ENCODE results near the gene TLCD3B. TPM values are rescaled to one million over a fixed set of nuclear protein-coding genes. Genes with fewer than 3 reads are reported as not detected.

Gene TLCD3B
- total RNA-seq, 4 donors from 2014 or later: not detected

DNA sequence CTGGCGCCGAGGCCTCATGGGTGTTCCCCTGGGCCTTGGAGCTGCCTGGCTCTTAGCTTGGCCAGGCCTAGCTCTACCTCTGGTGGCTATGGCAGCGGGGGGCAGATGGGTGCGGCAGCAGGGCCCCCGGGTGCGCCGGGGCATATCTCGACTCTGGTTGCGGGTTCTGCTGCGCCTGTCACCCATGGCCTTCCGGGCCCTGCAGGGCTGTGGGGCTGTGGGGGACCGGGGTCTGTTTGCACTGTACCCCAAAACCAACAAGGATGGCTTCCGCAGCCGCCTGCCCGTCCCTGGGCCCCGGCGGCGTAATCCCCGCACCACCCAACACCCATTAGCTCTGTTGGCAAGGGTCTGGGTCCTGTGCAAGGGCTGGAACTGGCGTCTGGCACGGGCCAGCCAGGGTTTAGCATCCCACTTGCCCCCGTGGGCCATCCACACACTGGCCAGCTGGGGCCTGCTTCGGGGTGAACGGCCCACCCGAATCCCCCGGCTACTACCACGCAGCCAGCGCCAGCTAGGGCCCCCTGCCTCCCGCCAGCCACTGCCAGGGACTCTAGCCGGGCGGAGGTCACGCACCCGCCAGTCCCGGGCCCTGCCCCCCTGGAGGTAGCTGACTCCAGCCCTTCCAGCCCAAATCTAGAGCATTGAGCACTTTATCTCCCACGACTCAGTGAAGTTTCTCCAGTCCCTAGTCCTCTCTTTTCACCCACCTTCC is 43.5 kb downstream of the TLCD3B start:
- WGBS, 2 donors: 96 to 97% methylated on average over 10 to 31 of the region's 35 CpGs
- TF ChIP-seq POLR2A (IDR thresholded peaks at IDR 0.05): no peak
- TF ChIP-seq, protein P1, sequence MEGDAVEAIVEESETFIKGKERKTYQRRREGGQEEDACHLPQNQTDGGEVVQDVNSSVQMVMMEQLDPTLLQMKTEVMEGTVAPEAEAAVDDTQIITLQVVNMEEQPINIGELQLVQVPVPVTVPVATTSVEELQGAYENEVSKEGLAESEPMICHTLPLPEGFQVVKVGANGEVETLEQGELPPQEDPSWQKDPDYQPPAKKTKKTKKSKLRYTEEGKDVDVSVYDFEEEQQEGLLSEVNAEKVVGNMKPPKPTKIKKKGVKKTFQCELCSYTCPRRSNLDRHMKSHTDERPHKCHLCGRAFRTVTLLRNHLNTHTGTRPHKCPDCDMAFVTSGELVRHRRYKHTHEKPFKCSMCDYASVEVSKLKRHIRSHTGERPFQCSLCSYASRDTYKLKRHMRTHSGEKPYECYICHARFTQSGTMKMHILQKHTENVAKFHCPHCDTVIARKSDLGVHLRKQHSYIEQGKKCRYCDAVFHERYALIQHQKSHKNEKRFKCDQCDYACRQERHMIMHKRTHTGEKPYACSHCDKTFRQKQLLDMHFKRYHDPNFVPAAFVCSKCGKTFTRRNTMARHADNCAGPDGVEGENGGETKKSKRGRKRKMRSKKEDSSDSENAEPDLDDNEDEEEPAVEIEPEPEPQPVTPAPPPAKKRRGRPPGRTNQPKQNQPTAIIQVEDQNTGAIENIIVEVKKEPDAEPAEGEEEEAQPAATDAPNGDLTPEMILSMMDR (IDR thresholded peaks at IDR 0.05): no peak
- DNase-seq (ENCODE audit: low spot score in 2 of 2): no peak
- intact Hi-C loops (cut with DNase I; ENCODE audit: low total_unique reads): no loop called here
- no peak overlapping the region for H3K4me3 ChIP-seq (ENCODE audit: low read depth, poor library complexity, severe bottlenecking)

DNA sequence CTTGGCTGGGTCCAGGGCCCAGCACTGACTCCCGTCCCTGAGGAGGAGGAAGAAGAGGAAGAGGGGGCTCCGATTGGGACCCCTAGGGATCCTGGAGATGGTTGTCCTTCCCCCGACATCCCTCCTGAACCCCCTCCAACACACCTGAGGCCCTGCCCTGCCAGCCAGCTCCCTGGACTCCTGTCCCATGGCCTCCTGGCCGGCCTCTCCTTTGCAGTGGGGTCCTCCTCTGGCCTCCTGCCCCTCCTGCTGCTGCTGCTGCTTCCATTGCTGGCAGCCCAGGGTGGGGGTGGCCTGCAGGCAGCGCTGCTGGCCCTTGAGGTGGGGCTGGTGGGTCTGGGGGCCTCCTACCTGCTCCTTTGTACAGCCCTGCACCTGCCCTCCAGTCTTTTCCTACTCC is 44.1 kb downstream of the TLCD3B start:
- no peak for DNase-seq (ENCODE audit: low spot score in 2 of 2)
- H3K4me3 ChIP-seq (ENCODE audit: low read depth, poor library complexity, severe bottlenecking): no peak overlapping the region
- no peak for TF ChIP-seq POLR2A (IDR thresholded peaks at IDR 0.05)
- TF ChIP-seq, protein P1 (IDR thresholded peaks at IDR 0.05): no peak
- 87 to 95% methylated on average over 5 of the region's 5 CpGs for WGBS, 2 donors
- intact Hi-C loops (cut with DNase I; ENCODE audit: low total_unique reads): no loop called here

DNA sequence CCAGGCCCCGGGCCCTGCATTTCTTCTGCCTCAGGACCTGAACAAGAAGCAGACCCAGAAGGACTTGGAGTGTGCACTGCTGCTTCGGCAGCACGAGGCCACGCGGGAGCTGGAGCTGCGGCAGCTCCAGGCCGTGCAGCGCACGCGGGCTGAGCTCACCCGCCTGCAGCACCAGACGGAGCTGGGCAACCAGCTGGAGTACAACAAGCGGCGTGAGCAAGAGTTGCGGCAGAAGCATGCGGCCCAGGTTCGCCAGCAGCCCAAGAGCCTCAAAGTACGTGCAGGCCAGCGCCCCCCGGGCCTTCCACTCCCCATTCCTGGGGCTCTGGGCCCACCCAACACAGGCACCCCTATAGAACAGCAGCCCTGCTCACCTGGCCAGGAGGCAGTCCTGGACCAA is 44.8 kb downstream of the TLCD3B start:
- TF ChIP-seq POLR2A (IDR thresholded peaks at IDR 0.05): no peak
- TF ChIP-seq, protein P1 (IDR thresholded peaks at IDR 0.05): no peak
- intact Hi-C loops (cut with DNase I; ENCODE audit: low total_unique reads): no loop called here
- 92 to 96% methylated on average over 20 of the region's 20 CpGs for WGBS, 2 donors

DNA sequence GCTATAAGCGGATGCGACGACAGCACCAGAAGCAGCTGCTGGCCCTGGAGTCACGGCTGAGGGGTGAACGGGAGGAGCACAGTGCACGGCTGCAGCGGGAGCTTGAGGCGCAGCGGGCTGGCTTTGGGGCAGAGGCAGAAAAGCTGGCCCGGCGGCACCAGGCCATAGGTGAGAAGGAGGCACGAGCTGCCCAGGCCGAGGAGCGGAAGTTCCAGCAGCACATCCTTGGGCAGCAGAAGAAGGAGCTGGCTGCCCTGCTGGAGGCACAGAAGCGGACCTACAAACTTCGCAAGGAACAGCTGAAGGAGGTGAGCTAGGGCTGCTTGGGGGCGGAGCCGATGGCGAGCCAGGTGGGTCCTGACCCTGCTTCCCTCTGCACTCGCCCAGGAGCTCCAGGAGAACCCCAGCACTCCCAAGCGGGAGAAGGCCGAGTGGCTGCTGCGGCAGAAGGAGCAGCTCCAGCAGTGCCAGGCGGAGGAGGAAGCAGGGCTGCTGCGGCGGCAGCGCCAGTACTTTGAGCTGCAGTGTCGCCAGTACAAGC is 45.7 kb downstream of the TLCD3B start:
- H3K4me3 ChIP-seq (ENCODE audit: low read depth, poor library complexity, severe bottlenecking): no peak overlapping the region
- intact Hi-C loops (cut with DNase I; ENCODE audit: low total_unique reads): no loop called here
- no peak for DNase-seq (ENCODE audit: low spot score in 2 of 2)
- WGBS, 2 donors: 90 to 93% methylated on average over 22 to 28 of the region's 28 CpGs
- TF ChIP-seq, protein P1 (IDR thresholded peaks at IDR 0.05): no peak
- no peak for TF ChIP-seq POLR2A (IDR thresholded peaks at IDR 0.05)

More for the DNA sequence above, 44.8 kb downstream of the TLCD3B start:
- no peak for DNase-seq (ENCODE audit: low spot score in 2 of 2)
- H3K4me3 ChIP-seq (ENCODE audit: low read depth, poor library complexity, severe bottlenecking): no peak overlapping the region

DNA sequence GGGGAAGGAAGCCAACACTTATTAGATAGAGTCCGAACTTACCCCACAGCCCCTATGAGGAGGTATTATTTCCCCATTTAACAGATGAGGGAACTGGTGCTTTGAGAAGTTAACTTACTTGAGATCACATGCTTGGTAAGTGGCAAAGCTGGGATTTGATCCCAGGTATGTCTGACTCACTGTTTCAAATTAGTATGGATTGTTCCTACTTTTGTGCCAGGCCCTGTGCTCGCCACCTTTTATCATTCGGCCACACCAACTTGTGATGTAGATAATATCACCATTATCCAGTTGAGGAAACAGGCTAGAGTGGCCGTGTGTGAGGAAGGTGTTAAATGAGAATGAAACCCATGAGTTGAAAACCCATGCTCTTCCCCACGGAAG is 46.3 kb downstream of the TLCD3B start:
- intact Hi-C loops (cut with DNase I; ENCODE audit: low total_unique reads): no loop called here
- 88 to 91% methylated on average over 5 of the region's 5 CpGs for WGBS, 2 donors
- no peak for DNase-seq (ENCODE audit: low spot score in 2 of 2)
- H3K4me3 ChIP-seq (ENCODE audit: low read depth, poor library complexity, severe bottlenecking): no peak overlapping the region
- TF ChIP-seq POLR2A (IDR thresholded peaks at IDR 0.05): no peak
- TF ChIP-seq, protein P1 (IDR thresholded peaks at IDR 0.05): no peak
